Activated CD8-positive, alpha-beta T cell treated with anti-CD3 and anti-CD28 coated beads for 36 hours (primary cell): Measurements from ENCODE around the gene TBX21. TPM values are rescaled to one million over a fixed set of nuclear protein-coding genes. Genes with fewer than 3 reads are reported as not detected.
A peak's percentile ranks its signal among the peaks of the same experiment; 100 is the strongest.

ENCODE experiments used
- ATAC-seq: fragments of 200-7000 bp; cut with Tn5 transposase; one replicate; pipeline ENCODE4 v1.10.0; 2021; ENCODE audit warnings: mild to moderate bottlenecking, moderate library complexity
- CTCF ChIA-PET: fragments of 350-600 bp; sonication (Branson Sonifier 250); formaldehyde crosslinking; loops from one replicate; lab custom pipeline; 2021; ENCODE audit warnings: antibody characterized with exemption; lab: Charles Lee
- POLR2A ChIA-PET: fragments of 350-600 bp; sonication (Branson Sonifier 250); formaldehyde crosslinking; loops from one replicate; lab custom pipeline; 2021; ENCODE audit warnings: antibody characterized with exemption; lab: Charles Lee
- DNase-seq: peaks from one replicate; pipeline ENCODE4 v3.0.0-alpha.2; 2020
- H3K27ac Mint-ChIP-seq: one replicate; pipeline ENCODE4 v1.8.0; 2021; ENCODE audit warnings: mild to moderate bottlenecking, mixed read lengths
- H3K27me3 Mint-ChIP-seq: one replicate; pipeline ENCODE4 v1.8.0; 2021; ENCODE audit warnings: mixed read lengths
- H3K36me3 Mint-ChIP-seq: one replicate; pipeline ENCODE4 v1.8.0; 2021; ENCODE audit warnings: low read depth, mixed read lengths
- H3K4me1 Mint-ChIP-seq: one replicate; pipeline ENCODE4 v1.8.0; 2021; ENCODE audit warnings: low read depth, mixed read lengths
- H3K4me3 Mint-ChIP-seq: one replicate; pipeline ENCODE4 v1.8.0; 2021; ENCODE audit warnings: mild to moderate bottlenecking, moderate library complexity, mixed read lengths
- H3K9me3 Mint-ChIP-seq: one replicate; pipeline ENCODE4 v1.8.0; 2021; ENCODE audit warnings: mixed read lengths
- intact Hi-C: fragments of 100-400 bp; cut with micrococcal nuclease; formaldehyde crosslinking; loops from one replicate; pipeline ENCODE4 v1.10.0; 2022
- total RNA-seq, 2 experiments: library from RNA; stranded (reverse); gene quantifications; one replicate each; pipeline ENCODE4 v1.2.3, GENCODE V29; 2021
- TF ChIP-seq, protein P1 (sequence below): fragments of 200-600 bp; IDR thresholded peaks from one replicate; pipeline ENCODE4 v1.8.0; 2022; ENCODE audit warnings: antibody characterized with exemption, mild to moderate bottlenecking

TBX21 gene
- total RNA-seq, 2 experiments from 2014 or later: 53.0 to 56.9 TPM

DNA sequence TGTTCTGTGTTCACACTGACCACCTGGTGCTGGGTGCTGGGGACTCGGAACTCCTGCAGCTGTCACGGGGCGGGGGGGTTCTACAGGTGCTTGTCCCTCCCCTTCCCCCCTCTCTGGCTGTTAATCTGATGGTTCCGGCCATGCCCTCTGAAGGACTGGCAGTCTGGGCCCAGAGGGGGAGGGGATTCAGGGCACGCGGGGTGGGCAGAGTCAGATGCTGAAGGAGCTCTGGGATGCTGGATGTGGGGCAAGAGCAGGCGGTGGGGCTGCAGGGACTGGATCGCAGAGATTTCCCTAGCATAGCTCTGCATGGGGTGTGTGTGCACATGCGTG lies 5.4 kb upstream of the TBX21 start:
- Mint-ChIP-seq H3K4me1 (peaks cover 85% of the 10 kb centered on the region), H3K4me3 (no peak overlapping the region), H3K9me3 (no peaks in the 10 kb centered on the region), H3K27me3 (no peaks in the 10 kb centered on the region), H3K27ac (no peak overlapping the region), H3K36me3 (no peaks in the 10 kb centered on the region)
- TF ChIP-seq, protein P1, sequence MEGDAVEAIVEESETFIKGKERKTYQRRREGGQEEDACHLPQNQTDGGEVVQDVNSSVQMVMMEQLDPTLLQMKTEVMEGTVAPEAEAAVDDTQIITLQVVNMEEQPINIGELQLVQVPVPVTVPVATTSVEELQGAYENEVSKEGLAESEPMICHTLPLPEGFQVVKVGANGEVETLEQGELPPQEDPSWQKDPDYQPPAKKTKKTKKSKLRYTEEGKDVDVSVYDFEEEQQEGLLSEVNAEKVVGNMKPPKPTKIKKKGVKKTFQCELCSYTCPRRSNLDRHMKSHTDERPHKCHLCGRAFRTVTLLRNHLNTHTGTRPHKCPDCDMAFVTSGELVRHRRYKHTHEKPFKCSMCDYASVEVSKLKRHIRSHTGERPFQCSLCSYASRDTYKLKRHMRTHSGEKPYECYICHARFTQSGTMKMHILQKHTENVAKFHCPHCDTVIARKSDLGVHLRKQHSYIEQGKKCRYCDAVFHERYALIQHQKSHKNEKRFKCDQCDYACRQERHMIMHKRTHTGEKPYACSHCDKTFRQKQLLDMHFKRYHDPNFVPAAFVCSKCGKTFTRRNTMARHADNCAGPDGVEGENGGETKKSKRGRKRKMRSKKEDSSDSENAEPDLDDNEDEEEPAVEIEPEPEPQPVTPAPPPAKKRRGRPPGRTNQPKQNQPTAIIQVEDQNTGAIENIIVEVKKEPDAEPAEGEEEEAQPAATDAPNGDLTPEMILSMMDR: no peak
- DNase-seq (peak; percentile 0), ATAC-seq (no peak)
- ChIA-PET POLR2A (interaction anchor here (0.9 to 27.1 kb wide), 5 partner anchors 10 to 57 kb away, joined by 3 to 493 read pairs (median 23); partner anchors contain the start of gene TBKBP1), CTCF (interaction anchor here (1.2 to 2.2 kb wide), 4 partner anchors 10 to 28 kb away, joined by 3 to 9 read pairs (median 5); no protein-coding TSS in a partner anchor)
- intact Hi-C loops: no loop called here

DNA sequence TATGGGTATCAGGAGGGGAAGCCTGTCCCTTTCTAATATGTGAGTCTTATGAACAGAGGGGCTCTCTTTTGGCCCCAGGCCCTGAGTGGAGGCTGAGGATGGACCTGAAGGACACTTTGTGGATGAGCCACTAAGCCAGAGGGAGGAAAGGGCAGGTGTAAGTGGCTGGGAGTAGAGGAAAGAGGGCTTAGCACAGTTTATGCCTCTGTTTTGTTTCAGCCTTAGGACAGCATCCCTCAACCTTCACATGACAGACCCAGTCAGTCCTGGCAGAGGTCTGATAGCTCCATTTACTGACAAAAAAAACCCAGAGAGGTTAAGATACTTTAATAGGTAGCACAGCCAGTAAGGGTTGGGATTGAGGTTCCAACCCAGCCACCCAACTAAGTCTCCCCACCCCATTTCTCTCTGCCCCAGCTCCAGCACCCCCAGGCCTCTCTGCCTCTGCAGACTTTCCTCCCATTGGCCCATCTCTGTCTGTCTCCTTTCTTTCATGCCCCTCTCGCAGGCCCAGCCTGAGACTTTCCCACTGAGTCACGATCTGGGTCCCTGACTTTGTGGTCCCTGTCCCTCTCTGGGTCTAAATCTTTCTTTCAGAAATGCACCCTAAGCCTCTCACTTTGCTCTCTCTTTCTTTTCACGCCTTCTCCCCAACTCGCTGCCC lies 4.7 kb upstream of the TBX21 start:
- ATAC-seq: no peak
- intact Hi-C loops: no loop called here
- H3K4me3 Mint-ChIP-seq: no peak overlapping the region

DNA sequence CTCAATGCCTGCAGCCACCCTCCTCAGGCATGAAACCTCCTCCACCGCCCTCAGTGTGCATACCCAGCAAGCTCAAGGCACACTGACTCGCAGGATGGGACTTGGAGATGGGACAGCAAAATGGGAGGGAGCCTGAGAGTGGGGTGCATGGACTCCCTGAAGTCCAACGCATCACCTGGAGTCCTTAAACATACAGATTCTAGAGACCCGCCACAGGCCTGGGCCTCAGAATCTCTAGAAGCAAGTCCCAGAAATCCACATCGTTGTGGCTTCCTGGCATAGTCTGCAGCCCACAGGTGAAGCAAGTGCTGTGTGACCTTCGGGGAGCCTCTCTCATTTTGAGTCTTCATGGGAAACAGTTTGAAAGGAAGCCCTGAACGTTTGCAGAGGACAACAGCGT lies 3.6 kb upstream of the TBX21 start:
- intact Hi-C loops: no loop called here
- ChIA-PET POLR2A (interaction anchor here (5.4 to 27.1 kb wide), 3 partner anchors 12 to 30 kb away, joined by 23 to 493 read pairs (median 214); partner anchors contain the start of gene TBKBP1), CTCF (interaction anchor here (0.7 to 18.4 kb wide), 3 partner anchors 8 to 28 kb away, joined by 3 to 424 read pairs (median 6); partner anchors contain the start of gene TBKBP1)
- Mint-ChIP-seq H3K4me3 (no peak overlapping the region), H3K36me3 (peaks cover 8% of the 10 kb centered on the region), H3K27ac (peak overlapping the region; percentile 17), H3K9me3 (no peaks in the 10 kb centered on the region), H3K4me1 (peaks cover 76% of the 10 kb centered on the region), H3K27me3 (no peaks in the 10 kb centered on the region)
- TF ChIP-seq, protein P1: no peak
- DNase-seq (peak; percentile 7), ATAC-seq (no peak)

More for the DNA sequence above, 4.7 kb upstream of the TBX21 start:
- CTCF ChIA-PET: interaction anchor here (2.1 to 18.4 kb wide), 3 partner anchors 11 to 29 kb away, joined by 6 to 424 read pairs (median 9); partner anchors contain the start of gene TBKBP1
- H3K9me3 Mint-ChIP-seq: no peaks in the 10 kb centered on the region
- peak; percentile 34 for DNase-seq
- H3K27me3 Mint-ChIP-seq: no peaks in the 10 kb centered on the region
- H3K27ac Mint-ChIP-seq: peak overlapping the region; percentile 63
- TF ChIP-seq, protein P1: no peak
- POLR2A ChIA-PET: interaction anchor here (5.4 to 27.1 kb wide), 3 partner anchors 14 to 29 kb away, joined by 23 to 493 read pairs (median 214); partner anchors contain the start of gene TBKBP1
- peaks cover 84% of the 10 kb centered on the region for H3K4me1 Mint-ChIP-seq
- H3K36me3 Mint-ChIP-seq: no peaks in the 10 kb centered on the region

DNA sequence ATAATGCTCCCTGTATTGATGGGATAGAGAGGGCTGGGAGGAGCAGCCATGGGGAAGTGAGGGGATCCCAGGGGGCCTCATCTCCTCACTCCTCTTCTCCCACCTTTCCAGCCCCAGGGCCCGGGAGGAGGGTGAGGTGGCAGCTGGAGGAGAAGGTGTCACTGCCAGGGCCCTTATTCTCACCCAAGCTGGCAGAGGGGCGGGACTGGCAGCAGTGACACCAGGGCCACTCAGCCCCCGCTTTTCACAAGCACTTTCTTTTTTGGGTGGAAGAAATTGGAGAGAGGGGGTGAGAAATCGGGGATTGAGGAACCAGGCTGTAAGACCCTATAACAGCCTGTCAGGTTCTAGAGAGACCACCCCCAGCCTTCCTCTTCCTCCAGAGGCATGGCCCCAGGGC lies 2.4 kb upstream of the TBX21 start:
- DNase-seq (no peak), ATAC-seq (no peak)
- Mint-ChIP-seq H3K4me3 (no peak overlapping the region), H3K27me3 (no peaks in the 10 kb centered on the region), H3K4me1 (peaks cover 64% of the 10 kb centered on the region), H3K36me3 (peaks cover 20% of the 10 kb centered on the region), H3K27ac (peak overlapping the region; percentile 61), H3K9me3 (no peaks in the 10 kb centered on the region)
- POLR2A ChIA-PET: interaction anchor here (0.6 to 27.1 kb wide), 7 partner anchors 9 to 81 kb away, joined by 3 to 493 read pairs (median 18); partner anchors contain the start of genes KPNB1 and TBKBP1
- CTCF ChIA-PET: interaction anchor here (1.0 to 18.4 kb wide), 8 partner anchors 9 to 165 kb away, joined by 3 to 424 read pairs (median 10); partner anchors contain the start of gene TBKBP1
- TF ChIP-seq, protein P1: no peak
- intact Hi-C loops: loop anchor here (5.0 kb wide), 1 partner anchor 33 kb away; no protein-coding TSS in a partner anchor
